Measurements from ENCODE around the gene ZNF155. TPM values are rescaled to one million over a fixed set of nuclear protein-coding genes. Genes with fewer than 3 reads are reported as not detected.
A peak's percentile ranks its signal among the peaks of the same experiment; 100 is the strongest.

ZNF155 gene
- polyA plus RNA-seq, 1 experiment = 8.2 TPM

GRCh38 chr19:43983544-43983911, 460 bp upstream of the ZNF155 start:
- CTCF ChIA-PET = no interaction called here

GRCh38 chr19:43984687-43985000, 656 bp downstream of the ZNF155 start:
- TF ChIP-seq CTCF (IDR thresholded peaks at IDR 0.05; ENCODE audit: low read depth, low read length) = no peak
- Histone ChIP-seq H3K27me3 (ENCODE audit: control insufficient read depth, insufficient read depth, low read length) (no peaks in the 10 kb centered on the region), H3K4me3 (ENCODE audit: low read depth, low read length) (peak overlapping the region; percentile 92), H3K9me3 (ENCODE audit: control insufficient read depth, insufficient read depth, low read length) (no peaks in the 10 kb centered on the region; the same call in 1 of the 2 replicates), H3K27ac (ENCODE audit: low read depth, low read length) (peak overlapping the region; percentile 39)
- ChIA-PET CTCF (no interaction called here), POLR2A (no interaction called here)
- no peak for DNase-seq (ENCODE audit: low read depth, low spot score)

More at GRCh38 chr19:43983544-43983911, 460 bp upstream of the ZNF155 start:
- Histone ChIP-seq H3K9me3 (ENCODE audit: control insufficient read depth, insufficient read depth, low read length) (no peaks in the 10 kb centered on the region; the same call in 1 of the 2 replicates), H3K27ac (ENCODE audit: low read depth, low read length) (no peak overlapping the region), H3K27me3 (ENCODE audit: control insufficient read depth, insufficient read depth, low read length) (no peaks in the 10 kb centered on the region), H3K4me3 (ENCODE audit: low read depth, low read length) (peak overlapping the region; percentile 49)
- no peak for TF ChIP-seq CTCF (IDR thresholded peaks at IDR 0.05; ENCODE audit: low read depth, low read length)
- no peak for DNase-seq (ENCODE audit: low read depth, low spot score)
- POLR2A ChIA-PET = interaction anchor here (0.5 to 0.6 kb wide), 2 partner anchors 17 to 82 kb away, joined by 3 to 4 read pairs; no protein-coding TSS in a partner anchor

- no peak for TF ChIP-seq CTCF (IDR thresholded peaks at IDR 0.05; ENCODE audit: low read depth, low read length)
- CTCF ChIA-PET = no interaction called here
- no peak for DNase-seq (ENCODE audit: low read depth, low spot score)
- peaks cover 7% of the 10 kb centered on the region; the same call in 1 of the 2 replicates for H3K9me3 ChIP-seq (ENCODE audit: control insufficient read depth, insufficient read depth, low read length)
- no peak overlapping the region for H3K4me3 ChIP-seq (ENCODE audit: low read depth, low read length)
- H3K27ac ChIP-seq (ENCODE audit: low read depth, low read length) = no peak overlapping the region
- POLR2A ChIA-PET = no interaction called here
- H3K27me3 ChIP-seq (ENCODE audit: control insufficient read depth, insufficient read depth, low read length) = no peaks in the 10 kb centered on the region
These were observed 13.8 kb downstream of the ZNF155 start for GRCh38 chr19:43997631-43998290.

GRCh38 chr19:44002212-44002565, 18.2 kb downstream of the ZNF155 start:
- H3K27ac ChIP-seq (ENCODE audit: low read depth, low read length) = peak overlapping the region; percentile 68
- no peaks in the 10 kb centered on the region for H3K27me3 ChIP-seq (ENCODE audit: control insufficient read depth, insufficient read depth, low read length)
- POLR2A ChIA-PET = no interaction called here
- CTCF ChIA-PET = interaction anchor here (1.1 kb wide), 1 partner anchor 193 kb away, joined by 3 read pairs; no protein-coding TSS in a partner anchor
- peak overlapping the region; percentile 95 for H3K4me3 ChIP-seq (ENCODE audit: low read depth, low read length)
- H3K9me3 ChIP-seq (ENCODE audit: control insufficient read depth, insufficient read depth, low read length) = peaks cover 7% of the 10 kb centered on the region; the same call in 1 of the 2 replicates
- TF ChIP-seq CTCF (IDR thresholded peaks at IDR 0.05; ENCODE audit: low read depth, low read length) = no peak
- no peak for DNase-seq (ENCODE audit: low read depth, low spot score)

GRCh38 chr19:44002566-44003460, 18.8 kb downstream of the ZNF155 start, which contains the start of gene ZNF230:
TSS of gene ZNF230 (plus strand) at chr19:44002957. CDS start at chr19:44007079, 4,122 bp downstream.
- DNase-seq (ENCODE audit: low read depth, low spot score) = peak; percentile 85
- no peak for TF ChIP-seq CTCF (IDR thresholded peaks at IDR 0.05; ENCODE audit: low read depth, low read length)
- peak within 1 kb of the TSS; percentile 68 for H3K27ac ChIP-seq (ENCODE audit: low read depth, low read length)
- H3K27me3 ChIP-seq (ENCODE audit: control insufficient read depth, insufficient read depth, low read length) = no peaks in the 10 kb centered on the region
- peaks cover 8% of the 10 kb centered on the region for H3K9me3 ChIP-seq (ENCODE audit: control insufficient read depth, insufficient read depth, low read length)
- ChIA-PET POLR2A (no interaction called here), CTCF (no interaction called here)
- H3K4me3 ChIP-seq (ENCODE audit: low read depth, low read length) = peak within 1 kb of the TSS; percentile 95
